HG03060 (cell line): ENCODE data around the gene CIZ1.

Experiments used
- ATAC-seq: cut with Tn5 transposase; IDR thresholded peaks from one replicate; pipeline ENCODE4 v1.9.1; 2021; ENCODE audit warnings: low read depth, moderate number of reproducible peaks; ENCODE audit not compliant: unreplicated experiment

The CIZ1 gene

GRCh38 chr9:128214571-128215490 lies 23.5 kb upstream of the CIZ1 start:
- no peak for ATAC-seq

DNA sequence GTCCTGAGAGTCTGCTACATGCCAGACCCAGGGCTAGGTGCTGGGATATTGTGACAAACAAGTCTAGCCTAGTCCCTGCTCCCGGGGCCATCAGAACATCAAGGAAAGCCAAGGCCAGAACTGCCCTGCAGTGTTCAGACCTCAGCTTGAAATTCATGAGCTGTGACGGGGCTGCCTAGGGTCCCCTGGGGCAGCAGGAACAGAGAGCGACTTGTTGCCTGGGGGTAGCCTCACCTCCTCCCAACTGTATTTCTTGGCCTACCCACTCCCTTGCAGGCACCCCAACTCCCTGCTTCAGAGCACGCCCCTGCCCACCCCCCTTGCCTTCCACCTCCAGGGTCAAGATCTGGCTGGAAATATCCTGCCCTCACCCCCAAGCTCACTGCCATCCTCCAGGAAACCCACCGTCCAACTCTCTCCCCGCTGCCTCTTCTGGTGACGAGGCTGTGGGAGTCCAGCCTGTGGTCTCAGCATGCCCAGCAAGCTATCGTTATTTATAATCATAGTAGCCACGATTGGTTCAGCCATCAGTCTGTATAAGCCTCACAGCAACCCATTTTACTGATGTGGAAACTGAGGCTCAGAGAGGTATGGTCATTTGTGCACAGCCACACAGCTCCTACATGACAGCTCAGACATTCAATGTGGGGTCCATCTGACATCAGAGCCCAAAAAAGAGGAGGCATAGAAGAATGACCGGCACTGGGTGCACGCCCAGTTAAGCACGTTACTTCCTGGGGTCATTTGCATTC lies 22.6 kb upstream of the CIZ1 start:
- no peak for ATAC-seq

DNA sequence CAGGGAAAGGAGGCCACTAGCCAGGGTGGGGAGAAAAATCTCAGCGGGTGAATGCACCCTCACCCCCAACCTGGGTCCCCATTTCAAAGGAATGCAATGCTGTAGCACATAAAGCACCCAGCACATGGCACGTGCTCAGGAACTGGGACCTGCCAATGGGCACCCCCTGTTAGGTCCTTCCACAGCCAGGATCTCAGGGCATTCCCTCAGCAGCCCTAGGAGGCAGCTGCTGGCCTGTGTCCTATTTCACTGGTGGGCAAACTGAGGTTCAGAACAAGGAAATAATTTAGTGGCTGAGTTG lies 20.6 kb upstream of the CIZ1 start:
- ATAC-seq, result no peak

- ATAC-seq, result no peak
Observed at GRCh38 chr9:128211186-128211980, 20.0 kb upstream of the CIZ1 start.

- ATAC-seq, result no peak
Observed at GRCh38 chr9:128208946-128209669, 17.7 kb upstream of the CIZ1 start.

- ATAC-seq, result no peak
Observed at GRCh38 chr9:128208386-128208785, 17.0 kb upstream of the CIZ1 start.

GRCh38 chr9:128206916-128207910 lies 15.8 kb upstream of the CIZ1 start:
- no peak for ATAC-seq

- no peak for ATAC-seq
Observed at GRCh38 chr9:128206484-128206883, 15.1 kb upstream of the CIZ1 start.

DNA sequence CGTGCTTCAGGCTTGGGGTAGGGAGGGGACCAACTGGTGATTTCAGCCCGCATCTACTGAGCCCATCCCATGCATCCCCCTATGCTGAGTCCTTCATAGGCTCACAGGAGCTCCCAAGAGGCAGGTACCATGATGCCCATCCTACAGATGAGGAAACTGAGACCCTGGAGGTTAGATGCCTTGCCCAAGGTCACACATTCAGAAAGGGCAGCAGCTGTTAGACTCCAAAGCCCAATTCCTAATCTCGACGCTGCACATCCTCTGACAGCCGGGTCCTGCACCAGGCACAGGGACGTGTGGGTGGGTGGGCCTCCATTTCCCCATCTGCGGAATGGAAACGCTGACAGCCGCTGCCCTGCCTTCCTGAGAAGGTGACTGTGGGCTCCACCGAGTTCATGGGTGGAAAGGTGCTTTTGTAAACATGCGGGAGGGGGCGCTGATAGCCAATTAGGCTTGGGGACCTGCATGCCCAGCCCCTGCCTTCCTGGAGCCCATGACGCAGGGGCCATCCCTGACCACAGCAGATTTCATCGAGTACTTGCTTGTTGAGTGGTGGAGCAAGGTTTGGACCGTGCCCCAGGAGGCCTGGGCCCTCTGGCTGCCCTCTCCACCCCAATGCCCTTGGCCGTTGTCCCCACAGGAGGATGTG lies 14.0 kb upstream of the CIZ1 start:
- ATAC-seq, result no peak

GRCh38 chr9:128204858-128205257 lies 13.5 kb upstream of the CIZ1 start:
- no peak for ATAC-seq

- ATAC-seq, result no peak
Observed at GRCh38 chr9:128203707-128204551, 12.6 kb upstream of the CIZ1 start.

DNA sequence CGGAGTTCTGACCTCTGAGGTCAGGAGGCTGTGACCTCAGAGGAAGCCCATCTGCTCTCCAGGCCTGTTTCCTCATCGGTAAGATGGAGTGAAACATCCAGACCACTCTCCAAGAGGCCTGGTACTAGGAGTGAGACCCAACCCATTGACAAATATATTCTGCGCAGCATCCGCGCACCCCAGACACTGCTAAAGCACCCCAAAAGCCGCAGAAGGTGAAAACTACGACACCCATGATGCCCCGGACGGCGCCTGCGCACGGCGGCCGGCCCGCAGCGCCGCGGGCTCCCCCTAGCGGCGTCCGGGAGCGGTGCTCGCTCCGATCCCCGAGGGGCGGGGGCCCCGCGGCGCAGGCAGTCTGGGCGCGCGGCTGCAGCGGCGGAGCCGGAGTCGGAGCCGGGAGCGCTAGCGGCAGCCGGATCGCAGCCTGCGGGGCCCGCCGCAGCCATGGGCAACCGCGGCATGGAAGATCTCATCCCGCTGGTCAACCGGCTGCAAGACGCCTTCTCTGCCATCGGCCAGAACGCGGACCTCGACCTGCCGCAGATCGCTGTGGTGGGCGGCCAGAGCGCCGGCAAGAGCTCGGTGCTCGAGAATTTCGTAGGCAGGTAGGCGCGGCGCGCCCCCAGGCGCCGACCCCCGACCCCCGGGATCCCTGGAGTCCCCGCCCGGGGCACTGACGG lies 11.8 kb upstream of the CIZ1 start, which contains the start of gene DNM1:
TSS of gene DNM1 (plus strand) at position 356 of the 683 bp plus-strand sequence. CDS start at position 448, 92 bp downstream.
- no peak for ATAC-seq

DNA sequence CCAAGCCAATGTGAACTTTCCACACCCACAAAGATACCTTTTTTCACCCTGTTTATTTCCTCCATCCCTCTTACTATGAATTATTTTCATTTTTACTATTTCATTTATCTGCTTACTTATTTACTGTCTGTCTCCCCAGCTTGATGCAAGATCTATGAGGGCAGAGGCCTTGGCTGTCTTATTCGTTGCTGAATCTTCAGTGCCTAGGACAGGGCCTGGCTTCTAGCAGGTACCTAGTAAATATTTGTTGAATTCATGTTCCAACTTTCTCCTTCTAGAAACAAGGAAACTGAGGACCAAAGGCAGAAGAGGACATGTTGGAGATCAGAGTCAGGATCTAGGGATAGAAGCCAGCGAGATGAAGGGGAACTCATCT lies 11.3 kb upstream of the CIZ1 start:
- no peak for ATAC-seq

- no peak for ATAC-seq
Observed at GRCh38 chr9:128201441-128202369, 10.3 kb upstream of the CIZ1 start.

DNA sequence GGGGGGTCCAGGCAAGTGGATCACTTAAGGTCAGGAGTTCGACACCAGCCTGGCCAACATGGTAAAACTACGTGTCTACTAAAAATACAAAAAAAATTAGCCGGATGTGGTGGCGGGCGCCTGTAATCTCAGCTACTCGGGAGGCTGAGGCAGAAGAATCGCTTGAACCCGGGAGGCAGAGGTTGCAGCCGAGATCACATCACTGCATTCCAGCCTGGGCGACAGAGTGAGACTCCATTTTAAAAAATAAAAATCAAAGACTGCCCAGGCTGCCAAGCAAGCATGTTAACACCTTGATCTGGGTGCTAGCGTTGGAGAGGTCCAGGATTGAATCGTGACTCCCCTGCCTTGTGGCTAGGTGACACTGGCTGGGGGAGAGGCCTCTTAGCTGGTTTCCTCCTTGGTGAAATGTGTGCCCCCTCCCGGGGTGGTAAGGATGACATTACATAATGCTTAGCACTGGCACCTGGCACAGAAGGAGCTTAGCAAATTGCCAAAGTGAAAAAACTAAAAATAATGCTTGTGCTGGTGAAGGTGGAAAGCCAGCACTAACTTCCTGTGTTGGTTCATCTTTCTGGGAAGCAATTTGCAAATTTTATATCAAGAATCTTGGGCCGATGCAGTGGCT lies 2.2 kb upstream of the CIZ1 start:
- ATAC-seq, result no peak
